GM21515 (cell line): ENCODE results near the gene ARCN1.

ENCODE experiments used
- ATAC-seq: cut with Tn5 transposase; IDR thresholded peaks from one replicate; pipeline ENCODE4 v1.9.1; 2021; ENCODE audit not compliant: unreplicated experiment

The ARCN1 gene

GRCh38 chr11:118620529-118621070, 48.4 kb downstream of the ARCN1 start:
- ATAC-seq, result no peak

- ATAC-seq, result no peak
Observed at GRCh38 chr11:118621071-118621783, 49.0 kb downstream of the ARCN1 start.

GRCh38 chr11:118621784-118622375, 49.7 kb downstream of the ARCN1 start:
- ATAC-seq, result no peak

GRCh38 chr11:118622376-118623268, 50.4 kb downstream of the ARCN1 start:
- no peak for ATAC-seq

GRCh38 chr11:118623269-118623655, 51.1 kb downstream of the ARCN1 start:
- no peak for ATAC-seq

GRCh38 chr11:118625036-118625690, 53.0 kb downstream of the ARCN1 start:
- ATAC-seq, result no peak

GRCh38 chr11:118625976-118626375, 53.8 kb downstream of the ARCN1 start:
- no peak for ATAC-seq

GRCh38 chr11:118627566-118627965, 55.4 kb downstream of the ARCN1 start:
- ATAC-seq, result no peak

- no peak for ATAC-seq
Observed at GRCh38 chr11:118628031-118628430, 55.8 kb downstream of the ARCN1 start.

GRCh38 chr11:118628432-118628831, 56.2 kb downstream of the ARCN1 start:
- no peak for ATAC-seq

GRCh38 chr11:118628861-118629549, 56.8 kb downstream of the ARCN1 start:
- ATAC-seq, result no peak

- ATAC-seq, result no peak
Observed at GRCh38 chr11:118629761-118630661, 57.8 kb downstream of the ARCN1 start.

GRCh38 chr11:118631142-118631909, 59.1 kb downstream of the ARCN1 start:
- no peak for ATAC-seq

GRCh38 chr11:118632577-118633318, 60.5 kb downstream of the ARCN1 start:
- ATAC-seq, result no peak

- ATAC-seq, result no peak
Observed at GRCh38 chr11:118633319-118633690, 61.1 kb downstream of the ARCN1 start.

- no peak for ATAC-seq
Observed at GRCh38 chr11:118633979-118634378, 61.8 kb downstream of the ARCN1 start.

- ATAC-seq, result no peak
Observed at GRCh38 chr11:118634431-118635236, 62.4 kb downstream of the ARCN1 start.
